Mesothelial cell of epicardium (in vitro differentiated cells): ENCODE results near the gene ZNRF1. TPM values are rescaled to one million over a fixed set of nuclear protein-coding genes. Genes with fewer than 3 reads are reported as not detected.
"Not testable (repeated sequence)": the region's sequence is repeated elsewhere in the genome, so short reads cannot be mapped to it uniquely, and the experiment has no call there.

Experiments used
- DNase-seq, 2 experiments: peaks; one replicate each; pipeline ENCODE4 v3.0.0; 2021; ENCODE audit warnings: low spot score in 2 of 2; ENCODE audit not compliant: unreplicated experiment in 2 of 2
- H3K27ac Mint-ChIP-seq: 2 replicates; pipeline ENCODE4 v1.8.0; 2021; ENCODE audit warnings: mixed read lengths
- H3K27me3 Mint-ChIP-seq: 2 replicates; pipeline ENCODE4 v1.8.0; 2021; ENCODE audit warnings: low read depth, mixed read lengths
- H3K36me3 Mint-ChIP-seq: 2 replicates; pipeline ENCODE4 v1.8.0; 2021; ENCODE audit warnings: mixed read lengths
- H3K4me1 Mint-ChIP-seq: 2 replicates; pipeline ENCODE4 v1.8.0; 2021; ENCODE audit warnings: mixed read lengths
- H3K4me3 Mint-ChIP-seq: 2 replicates; pipeline ENCODE4 v1.8.0; 2021; ENCODE audit warnings: mild to moderate bottlenecking, moderate library complexity, mixed read lengths
- H3K9me3 Mint-ChIP-seq: 2 replicates; pipeline ENCODE4 v1.8.0; 2021; ENCODE audit warnings: mixed read lengths
- CTCF ChIP-seq: fragments of 200-600 bp; sonication (generic); IDR thresholded peaks from one replicate; pipeline ENCODE4 v1.5.0; 2021; ENCODE audit warnings: antibody characterized with exemption; ENCODE audit not compliant: unreplicated experiment
- total RNA-seq: library from RNA; stranded (reverse); gene quantifications from 3 replicates; pipeline ENCODE4 v1.2.1, GENCODE V29; 2021

Gene ZNRF1
- total RNA-seq, 1 donor from 2014 or later: 52.9 TPM

- H3K36me3 Mint-ChIP-seq: no peaks in the 10 kb centered on the region
- H3K27me3 Mint-ChIP-seq: no peaks in the 10 kb centered on the region
- no peak overlapping the region for H3K4me3 Mint-ChIP-seq
- no peak overlapping the region for H3K27ac Mint-ChIP-seq
- peaks cover 15% of the 10 kb centered on the region for H3K9me3 Mint-ChIP-seq
- TF ChIP-seq CTCF: no peak
- no peak for DNase-seq
- H3K4me1 Mint-ChIP-seq: no peaks in the 10 kb centered on the region
Observed at GRCh38 chr16:75118943-75119539, 120.2 kb downstream of the ZNRF1 start.

DNA sequence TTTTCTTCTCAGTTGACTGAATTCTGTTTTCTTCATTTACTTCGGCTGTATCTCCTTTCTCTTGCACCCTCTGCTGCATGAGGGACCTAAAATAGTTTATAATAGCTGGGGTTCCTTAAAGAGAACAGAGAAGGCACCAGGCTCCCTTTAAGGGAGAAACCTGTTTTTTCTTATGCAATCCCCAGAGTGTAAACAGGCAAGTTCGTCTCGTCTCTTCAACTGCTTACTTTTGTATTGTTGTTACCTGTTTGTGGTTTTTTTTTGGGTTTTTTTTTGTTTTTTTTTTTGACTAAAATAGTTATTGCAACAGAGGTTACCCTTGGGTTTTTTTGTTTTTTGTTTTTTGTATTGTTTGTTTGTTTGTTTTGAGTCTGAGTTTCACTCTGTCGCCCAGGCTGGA is 121.4 kb downstream of the ZNRF1 start:
- no peak overlapping the region for H3K4me3 Mint-ChIP-seq
- no peaks in the 10 kb centered on the region for H3K4me1 Mint-ChIP-seq
- TF ChIP-seq CTCF: no peak
- no peak overlapping the region for H3K27ac Mint-ChIP-seq
- peaks cover 15% of the 10 kb centered on the region for H3K9me3 Mint-ChIP-seq
- no peaks in the 10 kb centered on the region for H3K27me3 Mint-ChIP-seq
- DNase-seq: no peak
- no peaks in the 10 kb centered on the region for H3K36me3 Mint-ChIP-seq

- no peak overlapping the region for H3K27ac Mint-ChIP-seq
- no peak for DNase-seq
- H3K9me3 Mint-ChIP-seq: peaks cover 19% of the 10 kb centered on the region
- H3K4me1 Mint-ChIP-seq: no peaks in the 10 kb centered on the region
- no peak overlapping the region for H3K4me3 Mint-ChIP-seq
- H3K27me3 Mint-ChIP-seq: no peaks in the 10 kb centered on the region
- no peak for TF ChIP-seq CTCF
- H3K36me3 Mint-ChIP-seq: no peaks in the 10 kb centered on the region
Observed at GRCh38 chr16:75121949-75122568, 123.2 kb downstream of the ZNRF1 start.

DNA sequence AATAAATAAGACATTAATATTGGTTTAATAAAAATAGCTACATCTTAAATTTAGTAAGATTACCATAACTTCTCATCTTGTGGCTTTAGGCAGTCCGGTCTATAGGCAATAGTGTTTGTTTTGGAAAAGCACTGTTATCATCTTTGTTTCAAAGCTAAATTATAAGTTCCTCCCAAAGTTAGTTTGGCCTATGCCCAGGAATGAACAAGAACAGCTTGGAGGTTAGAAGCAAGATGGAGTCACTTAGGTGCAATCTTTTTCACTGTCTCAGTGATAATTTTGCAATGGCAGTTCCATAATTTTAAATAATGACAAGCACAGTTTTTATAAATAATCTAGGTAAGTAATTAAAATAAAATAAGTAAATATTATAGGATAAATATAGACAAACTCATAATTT is 123.8 kb downstream of the ZNRF1 start:
- Mint-ChIP-seq H3K4me3 (no peak overlapping the region), H3K4me1 (no peaks in the 10 kb centered on the region), H3K36me3 (peaks cover 3% of the 10 kb centered on the region), H3K27me3 (no peaks in the 10 kb centered on the region), H3K27ac (no peak overlapping the region), H3K9me3 (peaks cover 25% of the 10 kb centered on the region)
- DNase-seq: no peak
- no peak for TF ChIP-seq CTCF

DNA sequence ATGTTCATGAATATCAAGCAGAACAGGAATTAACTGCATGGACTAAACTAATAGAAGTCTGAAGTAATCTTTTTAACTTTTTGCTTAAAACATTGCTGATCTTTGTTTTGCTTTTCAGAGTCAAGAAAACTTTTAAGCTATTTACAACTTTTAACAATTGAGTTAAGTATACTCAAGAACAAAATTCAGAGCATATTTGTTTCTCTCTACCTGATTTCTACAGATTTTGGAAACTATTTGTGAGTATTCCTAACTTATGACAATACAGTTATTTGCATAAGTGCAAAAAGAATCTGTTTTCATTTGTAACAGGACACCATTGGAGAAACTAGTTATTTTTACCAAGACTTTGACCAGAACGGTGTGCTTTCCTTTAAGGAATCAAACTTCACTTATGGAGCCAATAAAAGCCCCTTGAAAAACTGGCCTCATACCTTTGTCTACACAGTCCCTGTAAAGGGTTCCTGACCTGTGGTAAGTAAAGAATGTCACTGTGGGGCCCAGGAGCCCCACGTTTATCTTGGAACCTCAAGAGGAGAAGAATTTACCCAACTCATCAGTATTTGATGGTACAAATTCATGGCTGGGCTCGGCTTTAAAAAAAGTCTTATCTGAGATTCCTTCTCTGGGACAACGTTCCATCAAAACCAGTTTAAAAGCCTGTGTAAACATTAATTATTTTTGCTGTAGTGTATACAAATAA is 129.0 kb downstream of the ZNRF1 start:
- H3K36me3 Mint-ChIP-seq: peaks cover 6% of the 10 kb centered on the region
- TF ChIP-seq CTCF: no peak
- peaks cover 14% of the 10 kb centered on the region for H3K9me3 Mint-ChIP-seq
- H3K4me1 Mint-ChIP-seq: peaks cover 5% of the 10 kb centered on the region
- H3K27ac Mint-ChIP-seq: no peak overlapping the region
- H3K27me3 Mint-ChIP-seq: no peaks in the 10 kb centered on the region
- H3K4me3 Mint-ChIP-seq: no peak overlapping the region
- DNase-seq: no peak

DNA sequence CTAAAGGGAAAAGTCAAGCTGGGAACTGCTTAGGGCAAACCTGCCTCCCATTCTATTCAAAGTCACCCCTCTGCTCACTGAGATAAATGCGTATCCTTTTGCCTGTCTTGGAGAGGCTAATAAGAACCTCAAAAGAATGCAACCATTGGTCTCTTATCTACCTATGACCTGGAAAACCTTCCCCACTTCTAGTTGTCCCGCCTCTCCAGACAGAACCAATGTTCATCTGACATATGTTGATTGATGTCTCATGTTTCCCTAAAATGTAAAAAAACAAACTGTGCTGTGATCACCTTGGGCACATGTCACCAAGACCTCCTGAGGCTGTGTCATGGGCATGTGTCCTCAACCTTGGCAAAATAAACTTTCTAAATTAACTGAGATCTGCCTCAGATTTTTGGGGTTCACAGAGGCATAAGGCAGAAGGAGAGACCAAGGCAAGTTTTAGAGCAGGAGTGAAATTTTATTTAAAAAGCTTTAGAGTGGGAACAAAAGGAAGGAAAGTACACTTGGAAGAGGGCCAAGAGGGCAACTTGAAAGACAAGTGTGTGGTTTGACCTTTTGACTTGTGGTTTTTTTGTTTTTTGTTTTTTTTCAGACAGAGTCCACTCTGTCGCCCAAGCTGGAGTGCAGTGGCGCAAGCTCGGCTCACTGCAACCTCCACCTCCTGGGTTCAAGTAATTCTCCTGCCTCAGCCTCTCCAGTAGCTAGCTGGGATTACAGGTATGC is 130.8 kb downstream of the ZNRF1 start:
- not testable (repeated sequence) for H3K36me3 Mint-ChIP-seq, H3K27me3 Mint-ChIP-seq, H3K4me1 Mint-ChIP-seq, H3K27ac Mint-ChIP-seq, H3K4me3 Mint-ChIP-seq, DNase-seq
- H3K9me3 Mint-ChIP-seq: peaks cover 14% of the 10 kb centered on the region
